GM12878 (cell line): Measurements from ENCODE around the gene ADARB1.

Experiments used
- CREB1 ChIP-seq: IDR thresholded peaks from 2 replicates; pipeline ENCODE4 v1.6.1; 2012; ENCODE audit warnings: low read depth, mild to moderate bottlenecking, inconsistent platforms
- CTCF ChIP-seq, 3 experiments: IDR thresholded peaks in 2 of 3; conservative IDR thresholded peaks in 1 of 3; 2 replicates each; pipeline ENCODE4 v1.5.1; 2011; ENCODE audit warnings: low read depth in 3 of 3, low read length in 3 of 3, mild to moderate bottlenecking in 3 of 3, control low read depth in 2 of 3, moderate library complexity in 2 of 3, inconsistent platforms in 1 of 3, mixed read lengths in 1 of 3; ENCODE audit not compliant: control insufficient read depth in 2 of 3, insufficient read depth in 1 of 3; ENCODE audit errors: extremely low read depth in 1 of 3
- EP300 ChIP-seq, 2 experiments: fragments of 150-350 bp in 1 of 2; IDR thresholded peaks; 2 replicates each; pipeline ENCODE4 v1.6.1; 2011 to 2012; ENCODE audit warnings: low read depth in 2 of 2, low read length in 2 of 2, borderline replicate concordance in 1 of 2, improper control_type of control experiment in 1 of 2, inconsistent platforms in 1 of 2; ENCODE audit not compliant: control insufficient read depth in 1 of 2
- ESRRA ChIP-seq: IDR thresholded peaks from 2 replicates; pipeline ENCODE4 v1.6.1; 2012; ENCODE audit warnings: mild to moderate bottlenecking, low read length, improper control_type of control experiment
- EZH2 ChIP-seq: IDR thresholded peaks from 2 replicates; pipeline ENCODE4 v1.6.1; 2012; ENCODE audit warnings: low read depth, mild to moderate bottlenecking, control low read depth, inconsistent platforms, low read length, borderline replicate concordance; ENCODE audit not compliant: control insufficient read depth
- MLLT1 ChIP-seq: fragments of 450-650 bp; IDR thresholded peaks from 2 replicates; pipeline ENCODE4 v1.6.1; 2016; ENCODE audit warnings: mild to moderate bottlenecking
- MXI1 ChIP-seq: fragments of 150-350 bp; IDR thresholded peaks from 2 replicates; pipeline ENCODE4 v1.6.1; 2011; ENCODE audit warnings: low read depth, mild to moderate bottlenecking, inconsistent platforms, low read length, improper control_type of control experiment
- PBX3 ChIP-seq: IDR thresholded peaks from 2 replicates; pipeline ENCODE4 v1.6.1; 2011; ENCODE audit warnings: mild to moderate bottlenecking, low read depth, low read length, moderate library complexity; ENCODE audit not compliant: insufficient replicate concordance
- POLR2AphosphoS5 ChIP-seq: IDR thresholded peaks from 2 replicates; pipeline ENCODE4 v1.6.1; 2011; ENCODE audit warnings: mild to moderate bottlenecking, low read length, inconsistent platforms
- RCOR1 ChIP-seq: conservative IDR thresholded peaks from 2 replicates; pipeline ENCODE4 v1.6.1; 2012; ENCODE audit warnings: low read depth, low read length, improper control_type of control experiment
- REST ChIP-seq: IDR thresholded peaks from 2 replicates; pipeline ENCODE4 v1.6.1; 2012; ENCODE audit warnings: mild to moderate bottlenecking, low read depth, low read length
- SPI1 ChIP-seq: IDR thresholded peaks from 2 replicates; pipeline ENCODE4 v1.6.1; 2011; ENCODE audit warnings: low read depth, mild to moderate bottlenecking, low read length, moderate library complexity, borderline replicate concordance; ENCODE audit not compliant: insufficient read depth
- TCF7 ChIP-seq: IDR thresholded peaks from 2 replicates; pipeline ENCODE4 v1.6.1; 2014; ENCODE audit warnings: antibody characterized with exemption, borderline replicate concordance
- ZNF384 ChIP-seq: IDR thresholded peaks from 2 replicates; pipeline ENCODE4 v1.6.1; 2012; ENCODE audit warnings: low read depth, mild to moderate bottlenecking, low read length, improper control_type of control experiment, borderline replicate concordance

- TF ChIP-seq PBX3 (no peak), MXI1 (no peak), EP300 (IDR thresholded peaks at IDR 0.05; ENCODE audit: borderline replicate concordance in 1 of 2, control insufficient read depth in 1 of 2, low read depth in 2 of 2, low read length in 2 of 2) (no peak), EZH2 (no peak), CREB1 (no peak), MLLT1 (no peak), ESRRA (no peak), TCF7 (no peak), CTCF (IDR thresholded peaks at IDR 0.05 in 2 of 3, conservative IDR thresholded peaks at IDR 0.05 in 1 of 3; ENCODE audit: control insufficient read depth in 2 of 3, extremely low read depth in 1 of 3, insufficient read depth in 1 of 3, low read depth in 3 of 3, low read length in 3 of 3) (no peak), POLR2AphosphoS5 (no peak), RCOR1 (no peak), REST (no peak), ZNF384 (no peak), SPI1 (no peak)
These were observed 190.6 kb downstream of the ADARB1 start for GRCh38 chr21:45264912-45265515.
